Mammary epithelial cell (primary cell): Measurements from ENCODE around the gene ATG7.

Experiments used
- EZH2 ChIP-seq: IDR thresholded peaks from 2 replicates; pipeline ENCODE4 v1.6.1; 2012; ENCODE audit warnings: low read length, inconsistent platforms, borderline replicate concordance
- TF ChIP-seq, protein P1 (sequence below), 2 donors: IDR thresholded peaks in 1 of 2; conservative IDR thresholded peaks in 1 of 2; 2 replicates each; pipeline ENCODE4 v1.5.1; 2011 to 2012; ENCODE audit warnings: inconsistent platforms in 2 of 2, low read length in 2 of 2, mild to moderate bottlenecking in 2 of 2, control low read depth in 1 of 2, low read depth in 1 of 2; ENCODE audit not compliant: insufficient read depth in 1 of 2; ENCODE audit errors: extremely low read depth in 1 of 2

DNA sequence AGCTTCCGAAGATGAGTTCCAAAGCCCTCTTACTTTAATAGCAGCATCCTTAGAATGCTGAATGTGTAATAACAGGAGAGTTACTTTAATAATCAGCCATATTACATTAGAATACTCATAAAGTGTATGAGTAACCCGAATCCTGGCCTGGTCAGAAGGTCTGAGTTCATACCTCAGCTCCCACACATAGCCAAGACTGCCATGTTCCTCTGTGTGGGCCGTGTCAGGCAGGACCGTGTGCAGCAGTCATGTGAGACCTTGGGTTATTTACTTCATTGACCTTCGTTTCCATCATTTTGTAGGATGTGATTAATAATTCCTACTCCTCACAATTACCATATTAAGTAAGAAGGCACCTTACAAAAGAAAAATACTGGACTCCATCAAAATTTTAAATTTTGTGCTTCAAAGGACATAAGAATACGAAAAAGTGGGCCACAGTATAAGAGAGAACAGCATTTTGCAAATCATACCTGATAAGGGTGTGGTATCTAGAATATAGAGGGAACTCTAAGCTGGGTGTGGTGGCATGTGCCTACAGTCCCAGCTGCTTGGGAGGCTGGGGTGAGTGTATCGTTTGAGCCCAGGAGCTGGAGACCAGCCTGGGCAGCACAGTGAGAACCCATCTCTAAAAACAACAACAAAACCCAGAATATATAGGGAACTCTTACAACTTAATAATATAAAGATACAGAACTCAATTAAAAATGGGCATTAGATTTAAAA, 163.4 kb downstream of the ATG7 start:
- no peak for TF ChIP-seq EZH2
- TF ChIP-seq, protein P1, sequence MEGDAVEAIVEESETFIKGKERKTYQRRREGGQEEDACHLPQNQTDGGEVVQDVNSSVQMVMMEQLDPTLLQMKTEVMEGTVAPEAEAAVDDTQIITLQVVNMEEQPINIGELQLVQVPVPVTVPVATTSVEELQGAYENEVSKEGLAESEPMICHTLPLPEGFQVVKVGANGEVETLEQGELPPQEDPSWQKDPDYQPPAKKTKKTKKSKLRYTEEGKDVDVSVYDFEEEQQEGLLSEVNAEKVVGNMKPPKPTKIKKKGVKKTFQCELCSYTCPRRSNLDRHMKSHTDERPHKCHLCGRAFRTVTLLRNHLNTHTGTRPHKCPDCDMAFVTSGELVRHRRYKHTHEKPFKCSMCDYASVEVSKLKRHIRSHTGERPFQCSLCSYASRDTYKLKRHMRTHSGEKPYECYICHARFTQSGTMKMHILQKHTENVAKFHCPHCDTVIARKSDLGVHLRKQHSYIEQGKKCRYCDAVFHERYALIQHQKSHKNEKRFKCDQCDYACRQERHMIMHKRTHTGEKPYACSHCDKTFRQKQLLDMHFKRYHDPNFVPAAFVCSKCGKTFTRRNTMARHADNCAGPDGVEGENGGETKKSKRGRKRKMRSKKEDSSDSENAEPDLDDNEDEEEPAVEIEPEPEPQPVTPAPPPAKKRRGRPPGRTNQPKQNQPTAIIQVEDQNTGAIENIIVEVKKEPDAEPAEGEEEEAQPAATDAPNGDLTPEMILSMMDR (conservative IDR thresholded peaks at IDR 0.05 in 1 of 2, IDR thresholded peaks at IDR 0.05 in 1 of 2; ENCODE audit: extremely low read depth in 1 of 2, insufficient read depth in 1 of 2, low read depth in 1 of 2, low read length in 2 of 2), result no peak
